H9 (cell line): ENCODE measurements around the gene HAUS7. TPM values are rescaled to one million over a fixed set of nuclear protein-coding genes. Genes with fewer than 3 reads are reported as not detected.

Source experiments
- DNase-seq: peaks from one replicate; pipeline ENCODE4 v3.0.0-alpha.2; 2017
- H2AFZ ChIP-seq: one replicate; pipeline ENCODE4 v1.6.1; 2013; ENCODE audit warnings: mild to moderate bottlenecking, low read length, control low read depth, moderate library complexity
- H2AK5ac ChIP-seq: 2 replicates; pipeline ENCODE4 v1.6.1; 2013; ENCODE audit warnings: low read length, control low read depth, mixed read lengths; ENCODE audit not compliant: insufficient read length
- H2BK120ac ChIP-seq: one replicate; pipeline ENCODE4 v1.6.1; 2013; ENCODE audit warnings: low read depth, mild to moderate bottlenecking, low read length, control low read depth, inconsistent platforms; ENCODE audit not compliant: poor library complexity, severe bottlenecking
- H2BK12ac ChIP-seq: 2 replicates; pipeline ENCODE4 v1.6.1; 2013; ENCODE audit warnings: low read length, control low read depth, mixed read lengths, low read depth; ENCODE audit not compliant: insufficient read length
- H2BK15ac ChIP-seq: 2 replicates; pipeline ENCODE4 v1.6.1; 2013; ENCODE audit warnings: low read depth, low read length, control low read depth
- H2BK20ac ChIP-seq: one replicate; pipeline ENCODE4 v1.6.1; 2013; ENCODE audit warnings: low read depth, mild to moderate bottlenecking, low read length, control low read depth, inconsistent platforms; ENCODE audit not compliant: poor library complexity, severe bottlenecking
- H2BK5ac ChIP-seq: 2 replicates; pipeline ENCODE4 v1.6.1; 2013; ENCODE audit warnings: low read length, control low read depth, mixed read lengths; ENCODE audit not compliant: insufficient read length
- H3K14ac ChIP-seq: 2 replicates; pipeline ENCODE4 v1.6.1; 2013; ENCODE audit warnings: low read length, control low read depth; ENCODE audit not compliant: insufficient read depth
- H3K18ac ChIP-seq: 2 replicates; pipeline ENCODE4 v1.6.1; 2013; ENCODE audit warnings: low read depth, mild to moderate bottlenecking, mixed read lengths, low read length, control low read depth; ENCODE audit not compliant: insufficient read length
- H3K23ac ChIP-seq: 2 replicates; pipeline ENCODE4 v1.6.1; 2013; ENCODE audit warnings: low read length, control low read depth, mixed read lengths, low read depth; ENCODE audit not compliant: insufficient read length
- H3K23me2 ChIP-seq: 2 replicates; pipeline ENCODE4 v1.6.1; 2013; ENCODE audit warnings: low read depth, mild to moderate bottlenecking, mixed read lengths, low read length, control low read depth; ENCODE audit not compliant: insufficient read length, poor library complexity, severe bottlenecking
- H3K27ac ChIP-seq: 2 replicates; pipeline ENCODE4 v1.5.1; 2013; ENCODE audit warnings: low read length, control low read depth, mixed read lengths, low read depth; ENCODE audit not compliant: insufficient read length
- H3K27me3 ChIP-seq: 2 replicates; pipeline ENCODE4 v1.6.1; 2013; ENCODE audit warnings: low read length, control low read depth, inconsistent platforms; ENCODE audit not compliant: insufficient read depth
- H3K4ac ChIP-seq: 2 replicates; pipeline ENCODE4 v1.6.1; 2013; ENCODE audit warnings: low read depth, mild to moderate bottlenecking, control low read depth, inconsistent platforms, low read length, moderate library complexity
- H3K4me1 ChIP-seq: 2 replicates; pipeline ENCODE4 v1.6.1; 2013; ENCODE audit warnings: low read length, control low read depth, inconsistent platforms; ENCODE audit not compliant: insufficient read depth
- H3K4me2 ChIP-seq: 2 replicates; pipeline ENCODE4 v1.6.1; 2013; ENCODE audit warnings: low read length, control low read depth, mixed read lengths; ENCODE audit not compliant: insufficient read length, insufficient read depth
- H3K56ac ChIP-seq: 2 replicates; pipeline ENCODE4 v1.6.1; 2013; ENCODE audit warnings: low read depth, mild to moderate bottlenecking, mixed read lengths, low read length, control low read depth; ENCODE audit not compliant: insufficient read length
- H3K79me1 ChIP-seq: 2 replicates; pipeline ENCODE4 v1.6.1; 2013; ENCODE audit warnings: low read depth, mild to moderate bottlenecking, moderate library complexity, low read length, control low read depth, inconsistent platforms; ENCODE audit not compliant: insufficient read depth, poor library complexity, severe bottlenecking
- H3K79me2 ChIP-seq: 2 replicates; pipeline ENCODE4 v1.6.1; 2013; ENCODE audit warnings: low read length, control low read depth, inconsistent platforms; ENCODE audit not compliant: insufficient read depth
- H3K9ac ChIP-seq: 2 replicates; pipeline ENCODE4 v1.6.1; 2013; ENCODE audit warnings: low read length, control low read depth, mixed read lengths; ENCODE audit not compliant: insufficient read length; ENCODE audit errors: extremely low read depth
- H3K9me3 ChIP-seq: one replicate; pipeline ENCODE4 v1.6.1; 2013; ENCODE audit warnings: low read depth, low read length, inconsistent platforms; ENCODE audit not compliant: control insufficient read depth
- H3T11ph ChIP-seq: one replicate; pipeline ENCODE4 v1.6.1; 2013; ENCODE audit warnings: mild to moderate bottlenecking, low read length, control low read depth, inconsistent platforms
- H4K20me1 ChIP-seq: one replicate; pipeline ENCODE4 v1.6.1; 2013; ENCODE audit not compliant: control insufficient read depth, insufficient read length, insufficient read depth
- H4K5ac ChIP-seq: 2 replicates; pipeline ENCODE4 v1.6.1; 2013; ENCODE audit warnings: low read depth, mild to moderate bottlenecking, mixed read lengths, low read length, control low read depth; ENCODE audit not compliant: insufficient read length
- H4K8ac ChIP-seq: replicated peaks from 2 replicates; pipeline ENCODE4 v1.6.1; 2013; ENCODE audit warnings: low read length, control low read depth, mixed read lengths, low read depth; ENCODE audit not compliant: insufficient read length
- H4K91ac ChIP-seq: 2 replicates; pipeline ENCODE4 v1.6.1; 2013; ENCODE audit warnings: low read depth, mild to moderate bottlenecking, moderate library complexity, mixed read lengths, low read length, control low read depth; ENCODE audit not compliant: insufficient read length
- H3K27ac Mint-ChIP-seq, 3 experiments: 2 replicates in 2 of 3; 3 replicates in 1 of 3; pipeline ENCODE4 v1.8.0; 2020 to 2021; ENCODE audit warnings: mixed read lengths in 3 of 3, mild to moderate bottlenecking in 1 of 3, moderate library complexity in 1 of 3
- H3K27me3 Mint-ChIP-seq: 2 replicates; pipeline ENCODE4 v1.8.0; 2021; ENCODE audit warnings: low read depth, mild to moderate bottlenecking, moderate library complexity, mixed read lengths
- H3K36me3 Mint-ChIP-seq, 3 experiments: 2 replicates in 2 of 3; 3 replicates in 1 of 3; pipeline ENCODE4 v1.8.0; 2020 to 2021; ENCODE audit warnings: low read depth in 3 of 3, mixed read lengths in 3 of 3; ENCODE audit not compliant: insufficient read depth in 1 of 3
- H3K4me1 Mint-ChIP-seq, 2 experiments: 2 replicates each; pipeline ENCODE4 v1.8.0; 2020; ENCODE audit warnings: mixed read lengths in 2 of 2
- H3K4me3 Mint-ChIP-seq, 2 experiments: 2 replicates in 1 of 2; 3 replicates in 1 of 2; pipeline ENCODE4 v1.8.0; 2020 to 2021; ENCODE audit warnings: mild to moderate bottlenecking in 2 of 2, mixed read lengths in 2 of 2, moderate library complexity in 1 of 2
- H3K9me3 Mint-ChIP-seq, 2 experiments: 2 replicates in 1 of 2; 3 replicates in 1 of 2; pipeline ENCODE4 v1.8.0; 2020; ENCODE audit warnings: mild to moderate bottlenecking in 2 of 2, mixed read lengths in 2 of 2, moderate library complexity in 1 of 2
- CTCF ChIP-seq: fragments of 200-600 bp; sonication (generic); conservative IDR thresholded peaks from 3 replicates; pipeline ENCODE4 v1.8.0; 2021; ENCODE audit warnings: antibody characterized with exemption, mild to moderate bottlenecking
- WGBS: extraction: QIAGEN DNeasy Blood & Tissue Kit; methylation state at CpG from one replicate; pipeline ENCODE4 v1.1.7; 2013; ENCODE audit warnings: missing lambda C conversion rate, low lambda C conversion rate, mixed read lengths; ENCODE audit not compliant: insufficient read length; ENCODE audit errors: extremely low coverage; 5-methylcytosine and 5-hydroxymethylcytosine counted together
- total RNA-seq: library from RNA; stranded (reverse); gene quantifications from 2 replicates; pipeline ENCODE4 v1.2.1, GENCODE V29; 2021

The HAUS7 gene
- total RNA-seq, 1 experiment from 2014 or later: 45.3 TPM

- Histone ChIP-seq H2BK15ac (no peak overlapping the region), H3K27me3 (no peaks in the 10 kb centered on the region), H2AK5ac (no peak overlapping the region), H3K4me1 (no peaks in the 10 kb centered on the region), H3K79me2 (no peaks in the 10 kb centered on the region), H3K18ac (no peak overlapping the region), H3K27ac (no peak overlapping the region), H2BK5ac (no peak overlapping the region), H3K79me1 (no peaks in the 10 kb centered on the region), H3K4ac (no peak overlapping the region), H2BK120ac (no peak overlapping the region), H3K14ac (no peak overlapping the region), H2BK12ac (no peak overlapping the region), H3T11ph (no peak overlapping the region), H3K23ac (no peak overlapping the region), H4K91ac (no peak overlapping the region), H4K20me1 (no peaks in the 10 kb centered on the region), H4K5ac (no peak overlapping the region), H3K4me2 (no peak overlapping the region), H2BK20ac (no peak overlapping the region), H3K9ac (no peak overlapping the region), H4K8ac (no peak overlapping the region), H3K56ac (no peak overlapping the region), H3K23me2 (no peaks in the 10 kb centered on the region), H3K9me3 (peaks cover 16% of the 10 kb centered on the region), H2AFZ (no peak overlapping the region)
- no CpG with 5 or more reads among the region's 7 CpGs for WGBS
- Mint-ChIP-seq H3K27me3 (peaks cover 10% of the 10 kb centered on the region), H3K27ac (no peak overlapping the region), H3K9me3 (peaks cover 39 to 53% of the 10 kb centered on the region in 2 experiments), H3K36me3 (peaks cover 6 to 8% (median 7%) of the 10 kb centered on the region in 3 experiments; a peak in 5 of 7 replicates), H3K4me1 (peaks cover 0 to 5% of the 10 kb centered on the region in 2 experiments; a peak in 2 of 4 replicates), H3K4me3 (no peak overlapping the region; a peak in 1 of 5 replicates)
- DNase-seq: no peak
- no peak for TF ChIP-seq CTCF
Observed at GRCh38 chrX:153498453-153498852, 28.1 kb upstream of the HAUS7 start.
